ENCODE results near the gene AEN. TPM values are rescaled to one million over a fixed set of nuclear protein-coding genes. Genes with fewer than 3 reads are reported as not detected.

Gene AEN
- total and polyA plus RNA-seq, 2 of the 8 experiments (the other 6 are each of a cell fraction or from before 2014, with no cell fraction given), result 112 to 122 TPM

DNA sequence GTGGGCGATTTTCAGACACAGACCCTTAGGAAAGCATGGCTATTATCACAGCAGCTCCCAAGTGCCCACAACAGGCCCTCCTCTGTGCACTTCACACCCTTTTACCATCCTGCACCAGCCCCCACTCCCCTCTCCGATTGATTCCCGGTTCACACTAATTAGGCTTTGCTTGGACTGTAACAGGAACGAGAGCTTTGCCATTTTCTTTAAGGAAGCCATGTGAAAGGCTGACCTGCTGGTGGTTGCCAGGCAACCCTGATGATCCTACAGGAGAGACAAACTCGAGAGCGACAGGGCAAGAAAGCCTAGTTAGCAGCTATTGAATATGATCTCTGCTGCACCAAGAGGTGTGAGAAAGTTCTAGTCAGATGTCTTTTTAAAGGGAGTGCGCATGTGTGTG lies 46.5 kb upstream of the AEN start:
- no peak for FAIRE-seq
- no peak overlapping the region for H3K27ac ChIP-seq (ENCODE audit: low read depth, low read length)

More for the DNA sequence above, 46.5 kb upstream of the AEN start:
- H2BK120ac ChIP-seq (replicated peaks; ENCODE audit: low read depth, low read length), result no peak overlapping the region
- no peak overlapping the region for H3K14ac ChIP-seq (ENCODE audit: insufficient read length)
- H3K36me3 ChIP-seq (ENCODE audit: control insufficient read depth in 2 of 4, insufficient read depth in 4 of 4, low read length in 3 of 4), result no peaks in the 10 kb centered on the region
- no peaks in the 10 kb centered on the region; the same call in 1 of the 2 replicates for H3K23me2 ChIP-seq (ENCODE audit: low read depth, low read length)
- H3K4me3 ChIP-seq (ENCODE audit: extremely low read depth in 1 of 4, insufficient read depth in 2 of 4, low read depth in 3 of 4, low read length in 4 of 4), result no peak overlapping the region
- no peak overlapping the region for H2BK20ac ChIP-seq (ENCODE audit: low read length)
- ChIA-PET POLR2A (ENCODE audit: partially characterized antibody) (no interaction called here), CTCF (ENCODE audit: partially characterized antibody) (interaction anchor here (1.3 kb wide), 1 partner anchor 98 kb away, joined by 3 read pairs; no protein-coding TSS in a partner anchor)
- H3K18ac ChIP-seq (ENCODE audit: extremely low read depth, low read length), result no peak overlapping the region
- no peak for DNase-seq (ENCODE audit: low read depth in 1 of 2, low spot score in 2 of 2)
- WGBS, 2 experiments (ENCODE audit: extremely low coverage in 1 of 2, insufficient coverage in 1 of 2, insufficient read length in 1 of 2, insufficient replicate concordance in 2 of 2, low coverage in 1 of 2, low lambda C conversion rate in 2 of 2, missing lambda C conversion rate in 1 of 2), result 78% methylated on average over 7 of the region's 7 CpGs; no CpG with 5 or more reads in 1 of the 2 experiments
- no peak overlapping the region for H4K8ac ChIP-seq (ENCODE audit: extremely low read depth, insufficient read depth, low read length)
- peaks cover 0 to 5% (median 0%) of the 10 kb centered on the region in 4 experiments; a peak in 1 of 7 replicates for H3K4me1 ChIP-seq (replicated peaks in 1 of 4; ENCODE audit: control insufficient read depth in 3 of 4, insufficient read depth in 4 of 4, low read length in 3 of 4)
- TF ChIP-seq SUZ12 (IDR thresholded peaks at IDR 0.05; ENCODE audit: low read length) (no peak), NANOG (IDR thresholded peaks at IDR 0.05; ENCODE audit: insufficient read depth, low read depth, low read length, poor library complexity, severe bottlenecking) (no peak), FOSL1 (IDR thresholded peaks at IDR 0.05; ENCODE audit: insufficient read depth, low read depth, low read length) (no peak), SIN3A (conservative IDR thresholded peaks at IDR 0.05 in 1 of 2, IDR thresholded peaks at IDR 0.05 in 1 of 2; ENCODE audit: low read depth in 1 of 2, low read length in 2 of 2) (no peak), CBX8 (IDR thresholded peaks at IDR 0.05; ENCODE audit: borderline replicate concordance, low read depth, low read length) (no peak), CHD2 (IDR thresholded peaks at IDR 0.05; ENCODE audit: low read length) (no peak), CBX5 (IDR thresholded peaks at IDR 0.05; ENCODE audit: low read depth, low read length) (no peak), SAP30 (IDR thresholded peaks at IDR 0.05; ENCODE audit: insufficient read depth, insufficient replicate concordance, low read length) (no peak), RFX5 (IDR thresholded peaks at IDR 0.05; ENCODE audit: borderline replicate concordance, low read depth, low read length) (no peak), RBBP5 (IDR thresholded peaks at IDR 0.05; ENCODE audit: borderline replicate concordance, low read depth, low read length) (no peak)
- H3K9me3 ChIP-seq (ENCODE audit: insufficient read depth in 2 of 2, low read depth in 1 of 2, low read length in 1 of 2), result no peaks in the 10 kb centered on the region
- no peak overlapping the region for H4K5ac ChIP-seq (ENCODE audit: insufficient read length, low read depth, low read length)
- no peak overlapping the region for H3K9ac ChIP-seq (replicated peaks in 1 of 4; ENCODE audit: extremely low read depth in 1 of 4, low read depth in 3 of 4, low read length in 3 of 4)
- H2BK15ac ChIP-seq (ENCODE audit: low read length), result no peak overlapping the region
- no peaks in the 10 kb centered on the region for H3K79me2 ChIP-seq (ENCODE audit: control insufficient read depth in 1 of 2, insufficient read depth in 2 of 2, low read length in 2 of 2)
- no peak overlapping the region for H3K23ac ChIP-seq (ENCODE audit: insufficient read length)
- H3K27me3 ChIP-seq (replicated peaks in 1 of 4; ENCODE audit: control insufficient read depth in 3 of 4, extremely low read depth in 1 of 4, insufficient read depth in 3 of 4, low read length in 3 of 4), result no peaks in the 10 kb centered on the region
- H2AFZ ChIP-seq (ENCODE audit: low read length), result peak overlapping the region; percentile 78
- no peak overlapping the region for H2BK12ac ChIP-seq (ENCODE audit: low read depth, low read length)
- no peak overlapping the region for H2AK5ac ChIP-seq (ENCODE audit: low read depth, low read length)
- H3K56ac ChIP-seq (replicated peaks; ENCODE audit: insufficient read length, low read depth, low read length), result no peak overlapping the region
- H3K4me2 ChIP-seq (ENCODE audit: insufficient read depth in 1 of 2, low read depth in 2 of 2, low read length in 2 of 2), result no peak overlapping the region; a peak in 1 of 4 replicates
- H2BK5ac ChIP-seq (ENCODE audit: low read depth, low read length), result no peak overlapping the region
- H4K20me1 ChIP-seq (replicated peaks in 1 of 2; ENCODE audit: control insufficient read depth in 1 of 2, insufficient read depth in 2 of 2, low read length in 2 of 2), result no peaks in the 10 kb centered on the region
- no peaks in the 10 kb centered on the region for H3K79me1 ChIP-seq (ENCODE audit: low read depth, low read length)
- no peak overlapping the region for H3K4ac ChIP-seq (replicated peaks; ENCODE audit: insufficient read length, low read depth, low read length)
- H4K91ac ChIP-seq (replicated peaks; ENCODE audit: insufficient read length, low read length), result no peak overlapping the region
